Fibroblast of lung (primary cell): ENCODE measurements around the gene APPBP2. TPM values are rescaled to one million over a fixed set of nuclear protein-coding genes. Genes with fewer than 3 reads are reported as not detected.

Source experiments
- DNase-seq, 2 donors: peaks; one replicate each; pipeline versions ENCODE4 v3.0.0 to v3.0.0-alpha.2; 2010; ENCODE audit warnings: low read depth in 2 of 2
- H2AFZ ChIP-seq: 2 replicates; pipeline ENCODE4 v1.5.1; 2012; ENCODE audit warnings: low read length, control low read depth, inconsistent platforms
- H3K27ac ChIP-seq: 2 replicates; pipeline ENCODE4 v1.5.1; 2011; ENCODE audit warnings: low read length, control low read depth; ENCODE audit not compliant: insufficient read depth
- H3K27me3 ChIP-seq: 2 replicates; pipeline ENCODE4 v1.5.1; 2011; ENCODE audit warnings: mild to moderate bottlenecking, low read length; ENCODE audit not compliant: control insufficient read depth, insufficient read depth
- H3K36me3 ChIP-seq: 2 replicates; pipeline ENCODE4 v1.5.1; 2011; ENCODE audit warnings: low read length; ENCODE audit not compliant: control insufficient read depth, insufficient read depth
- H3K4me1 ChIP-seq: 2 replicates; pipeline ENCODE4 v1.5.1; 2011; ENCODE audit warnings: low read length; ENCODE audit not compliant: control insufficient read depth, insufficient read depth; ENCODE audit errors: extremely low read depth
- H3K4me2 ChIP-seq: 2 replicates; pipeline ENCODE4 v1.5.1; 2011; ENCODE audit warnings: low read length, control low read depth; ENCODE audit not compliant: insufficient read depth; ENCODE audit errors: extremely low read depth
- H3K4me3 ChIP-seq, 4 experiments: fragments of 200-600 bp in 1 of 4; sonication (generic) in 1 of 4; replicated peaks in 1 of 4; 2 replicates each; pipeline ENCODE4 v1.5.1; 2011 to 2016; ENCODE audit warnings: low read length in 4 of 4, low read depth in 3 of 4, mild to moderate bottlenecking in 3 of 4, control low read depth in 2 of 4, inconsistent platforms in 1 of 4, mixed read lengths in 1 of 4; ENCODE audit not compliant: insufficient read depth in 1 of 4; ENCODE audit errors: control extremely low read depth in 1 of 4
- H3K79me2 ChIP-seq: 2 replicates; pipeline ENCODE4 v1.5.1; 2012; ENCODE audit warnings: mild to moderate bottlenecking, low read length, inconsistent platforms; ENCODE audit not compliant: control insufficient read depth, insufficient read depth
- H3K9ac ChIP-seq: 2 replicates; pipeline ENCODE4 v1.5.1; 2011; ENCODE audit warnings: mild to moderate bottlenecking, low read length, control low read depth; ENCODE audit not compliant: insufficient read depth
- H3K9me3 ChIP-seq: 2 replicates; pipeline ENCODE4 v1.5.1; 2012; ENCODE audit warnings: low read depth, low read length; ENCODE audit not compliant: control insufficient read depth, insufficient read depth
- H4K20me1 ChIP-seq: 2 replicates; pipeline ENCODE4 v1.5.1; 2011; ENCODE audit warnings: low read length; ENCODE audit not compliant: control insufficient read depth, insufficient read depth; ENCODE audit errors: extremely low read depth
- CTCF ChIP-seq, 2 donors: IDR thresholded peaks in 1 of 2; conservative IDR thresholded peaks in 1 of 2; 1 replicate in 1 of 2; 2 replicates in 1 of 2; pipeline ENCODE4 v1.5.1; 2011 to 2012; ENCODE audit warnings: low read length in 2 of 2, control low read depth in 1 of 2, inconsistent platforms in 1 of 2, low read depth in 1 of 2, mild to moderate bottlenecking in 1 of 2
- EZH2 ChIP-seq: IDR thresholded peaks from 2 replicates; pipeline ENCODE4 v1.5.1; 2012; ENCODE audit warnings: low read length, control low read depth, mild to moderate bottlenecking; ENCODE audit errors: missing control alignments
- polyA plus RNA-seq, 2 donors: library from polyadenylated mRNA; depleted of rRNA in 1 of 2; stranded (reverse) in 1 of 2; unstranded in 1 of 2; fragments of >200 nt; gene quantifications; 2 replicates each; pipeline ENCODE4 v1.2.1, GENCODE V29; 2011 to 2012; ENCODE audit warnings: missing spikeins in 1 of 2
- total RNA-seq: library from RNA; depleted of rRNA; stranded (reverse); fragments of >200 nt; gene quantifications from 2 replicates; pipeline ENCODE4 v1.2.1, GENCODE V29; 2014

Gene APPBP2
- total and polyA plus RNA-seq, 2 donors (not counting 1 experiment from before 2014, with no cell fraction given) = 45.0 to 58.1 TPM

- H3K27me3 ChIP-seq = no peaks in the 10 kb centered on the region
- H3K27ac ChIP-seq = no peak overlapping the region
- no peak overlapping the region for H2AFZ ChIP-seq
- no peak overlapping the region for H3K9ac ChIP-seq
- H4K20me1 ChIP-seq = no peaks in the 10 kb centered on the region
- H3K36me3 ChIP-seq = no peaks in the 10 kb centered on the region
- H3K9me3 ChIP-seq = no peaks in the 10 kb centered on the region
- H3K4me3 ChIP-seq = no peak overlapping the region
- no peak overlapping the region for H3K4me2 ChIP-seq
- no peak for DNase-seq
- H3K4me1 ChIP-seq = no peaks in the 10 kb centered on the region
- peaks cover 25% of the 10 kb centered on the region for H3K79me2 ChIP-seq
- TF ChIP-seq EZH2 (no peak), CTCF (conservative IDR thresholded peaks at IDR 0.05 in 1 of 2, IDR thresholded peaks at IDR 0.05 in 1 of 2; ENCODE audit: low read depth in 1 of 2, low read length in 2 of 2) (no peak)
Measured at GRCh38 chr17:60393840-60394723, 132.0 kb downstream of the APPBP2 start.

Other genes starting within 250 kb of the APPBP2 start
- gene USP32, start 134.1 kb downstream of the APPBP2 start, total RNA-seq = 61.6 and 82.7 TPM in 2 replicates
- 40.0 and 40.1 TPM in 2 replicates for gene USP32, start 134.1 kb downstream of the APPBP2 start, polyA plus RNA-seq
- gene CHCT1, start 103.8 kb downstream of the APPBP2 start, total RNA-seq = 0.26 TPM in 1 of 2 replicates, not detected in the other
- not detected in 2 replicates for gene CHCT1, start 103.8 kb downstream of the APPBP2 start, polyA plus RNA-seq
- 12.4 and 14.4 TPM in 2 replicates for gene PPM1D, start 74.0 kb upstream of the APPBP2 start, total RNA-seq
- gene PPM1D, start 74.0 kb upstream of the APPBP2 start, polyA plus RNA-seq = 6.3 and 6.8 TPM in 2 replicates
- 23.1 and 43.6 TPM in 2 replicates for gene BCAS3, start 151.6 kb upstream of the APPBP2 start, total RNA-seq
- gene BCAS3, start 151.6 kb upstream of the APPBP2 start, polyA plus RNA-seq = 9.1 and 9.9 TPM in 2 replicates